PC-3 (cell line): ENCODE measurements around the gene CD300LB. TPM values are rescaled to one million over a fixed set of nuclear protein-coding genes. Genes with fewer than 3 reads are reported as not detected.

Experiments
- ATAC-seq: fragments of 200-7000 bp; cut with Tn5 transposase; 2 replicates; pipeline ENCODE4 v1.9.1; 2020; ENCODE audit warnings: mild to moderate bottlenecking, moderate library complexity
- BruUV-seq: library from RNA; stranded (reverse); fragments of 400-500 nt; replicated peaks from 2 replicates; lab custom pipeline; 2021; lab: Mats Ljungman, UMichigan
- CTCF ChIA-PET: fragments of 300-600 bp; sonication (Branson Sonifier 250); formaldehyde crosslinking; loops from one replicate; lab custom pipeline; 2022; ENCODE audit warnings: antibody characterized with exemption; lab: Charles Lee
- POLR2A ChIA-PET: fragments of 300-600 bp; sonication (Branson Sonifier 250); formaldehyde crosslinking; loops from one replicate; lab custom pipeline; 2022; ENCODE audit warnings: antibody characterized with exemption; ENCODE audit not compliant: unreplicated experiment; lab: Charles Lee
- DNase-seq: peaks from one replicate; pipeline ENCODE4 v3.0.0-alpha.2; 2015
- H2AFZ ChIP-seq: fragments of 300-600 bp; sonication (generic); 2 replicates; pipeline ENCODE4 v1.6.0; 2016; ENCODE audit warnings: antibody characterized with exemption, low read length
- H3F3A ChIP-seq: fragments of 300-600 bp; sonication (generic); one replicate; pipeline ENCODE4 v1.6.0; 2017; ENCODE audit warnings: antibody characterized with exemption, low read length, control low read depth, mild to moderate bottlenecking; ENCODE audit not compliant: unreplicated experiment
- H3K27ac ChIP-seq: fragments of 300-600 bp; sonication (generic); 2 replicates; pipeline ENCODE4 v1.5.1; 2016; ENCODE audit warnings: mild to moderate bottlenecking, low read length
- H3K27me3 ChIP-seq: fragments of 300-600 bp; sonication (generic); 2 replicates; pipeline ENCODE4 v1.6.1; 2016; ENCODE audit warnings: low read length, mixed read lengths
- H3K36me3 ChIP-seq: fragments of 300-600 bp; sonication (generic); 2 replicates; pipeline ENCODE4 v1.6.1; 2016; ENCODE audit warnings: low read depth, mixed run types, low read length, mixed read lengths
- H3K4me1 ChIP-seq: fragments of 300-600 bp; sonication (generic); 2 replicates; pipeline ENCODE4 v1.5.1; 2016; ENCODE audit warnings: low read length; ENCODE audit not compliant: insufficient read depth
- H3K4me2 ChIP-seq: fragments of 300-600 bp; sonication (generic); 2 replicates; pipeline ENCODE4 v1.6.0; 2016; ENCODE audit warnings: low read length
- H3K4me3 ChIP-seq: fragments of 300-600 bp; sonication (generic); 2 replicates; pipeline ENCODE4 v1.5.1; 2016; ENCODE audit warnings: mild to moderate bottlenecking, low read length, mixed read lengths
- H3K79me2 ChIP-seq: fragments of 300-600 bp; sonication (generic); 2 replicates; pipeline ENCODE4 v1.6.1; 2017; ENCODE audit warnings: low read length, mixed read lengths
- H3K9ac ChIP-seq: fragments of 300-600 bp; sonication (generic); 2 replicates; pipeline ENCODE4 v1.6.0; 2016; ENCODE audit warnings: mild to moderate bottlenecking, low read length
- H3K9me2 ChIP-seq: fragments of 300-600 bp; sonication (generic); replicated peaks from 2 replicates; pipeline ENCODE4 v1.6.1; 2016; ENCODE audit warnings: mixed run types, low read length, mixed read lengths
- H3K9me3 ChIP-seq: fragments of 300-600 bp; sonication (generic); 2 replicates; pipeline ENCODE4 v1.6.1; 2016; ENCODE audit warnings: low read length, mixed read lengths
- H4K20me1 ChIP-seq: fragments of 300-600 bp; sonication (generic); 2 replicates; pipeline ENCODE4 v1.6.1; 2016; ENCODE audit warnings: low read length, mixed read lengths
- EZH2 ChIP-seq: fragments of 300-600 bp; sonication (generic); IDR thresholded peaks from one replicate; pipeline ENCODE4 v1.6.1; 2017; ENCODE audit warnings: antibody characterized with exemption, mild to moderate bottlenecking, low read length; ENCODE audit not compliant: unreplicated experiment
- EZH2phosphoT487 ChIP-seq: fragments of 300-600 bp; sonication (generic); IDR thresholded peaks from 2 replicates; pipeline ENCODE4 v1.6.1; 2018; ENCODE audit warnings: mild to moderate bottlenecking, antibody characterized with exemption, low read length, borderline replicate concordance
- intact Hi-C: fragments of 100-400 bp; cut with micrococcal nuclease; formaldehyde crosslinking; loops from 2 replicates; pipeline ENCODE4 v1.9.0; 2023
- total RNA-seq: library from RNA; depleted of rRNA; stranded (reverse); fragments of >200 nt; gene quantifications from 2 replicates; pipeline ENCODE4 v1.2.3, GENCODE V29; 2014
- TF ChIP-seq, protein P1 (sequence below): fragments of 300-600 bp; sonication (generic); conservative IDR thresholded peaks from 2 replicates; pipeline ENCODE4 v1.5.1; 2017; ENCODE audit warnings: antibody characterized with exemption, low read depth, mild to moderate bottlenecking, low read length

The CD300LB gene
- total RNA-seq, 1 experiment from 2014 or later: not detected

DNA sequence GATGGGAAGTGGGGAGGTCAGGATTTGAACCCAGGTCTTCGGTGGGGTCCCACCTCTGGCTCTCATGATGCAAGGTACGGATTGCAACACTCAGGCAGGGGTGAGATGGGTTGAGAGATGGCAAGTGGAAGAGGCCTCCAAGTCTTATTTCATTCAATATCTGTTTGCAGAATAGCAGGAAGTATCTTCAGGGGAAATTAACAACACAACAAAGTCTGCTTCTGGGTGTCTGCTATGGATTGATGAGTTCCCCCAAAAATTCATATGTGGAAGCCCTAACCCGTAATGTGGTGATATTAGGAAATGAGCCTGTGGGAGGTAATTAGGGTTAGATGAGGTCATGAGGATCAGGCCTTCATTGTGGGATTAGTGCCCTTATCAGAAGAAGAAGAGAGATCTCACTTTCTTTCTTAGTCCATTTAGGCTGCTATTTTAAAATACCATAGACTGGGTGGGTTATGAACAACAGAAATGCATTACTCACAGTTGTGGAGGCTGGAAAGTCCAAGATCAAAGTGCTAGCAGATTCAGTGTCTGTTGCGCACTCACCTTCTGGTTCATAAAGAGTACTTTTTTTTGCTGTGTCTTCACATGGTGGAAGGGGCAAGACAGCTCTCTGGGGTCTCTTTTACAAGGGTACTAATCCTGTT, 40.5 kb upstream of the CD300LB start:
- Histone ChIP-seq H3K36me3 (no peaks in the 10 kb centered on the region), H3K4me3 (no peak overlapping the region), H3K4me1 (peaks cover 14% of the 10 kb centered on the region), H3K9me2 (no peaks in the 10 kb centered on the region), H3K9me3 (no peaks in the 10 kb centered on the region), H3K79me2 (no peaks in the 10 kb centered on the region), H3K27ac (no peak overlapping the region), H3K4me2 (no peak overlapping the region), H4K20me1 (no peaks in the 10 kb centered on the region), H3K9ac (no peak overlapping the region), H3K27me3 (peaks cover 43% of the 10 kb centered on the region), H2AFZ (no peak overlapping the region), H3F3A (no peaks in the 10 kb centered on the region)
- ATAC-seq: no peak
- TF ChIP-seq EZH2: no peak
- TF ChIP-seq EZH2phosphoT487: no peak
- TF ChIP-seq, protein P1, sequence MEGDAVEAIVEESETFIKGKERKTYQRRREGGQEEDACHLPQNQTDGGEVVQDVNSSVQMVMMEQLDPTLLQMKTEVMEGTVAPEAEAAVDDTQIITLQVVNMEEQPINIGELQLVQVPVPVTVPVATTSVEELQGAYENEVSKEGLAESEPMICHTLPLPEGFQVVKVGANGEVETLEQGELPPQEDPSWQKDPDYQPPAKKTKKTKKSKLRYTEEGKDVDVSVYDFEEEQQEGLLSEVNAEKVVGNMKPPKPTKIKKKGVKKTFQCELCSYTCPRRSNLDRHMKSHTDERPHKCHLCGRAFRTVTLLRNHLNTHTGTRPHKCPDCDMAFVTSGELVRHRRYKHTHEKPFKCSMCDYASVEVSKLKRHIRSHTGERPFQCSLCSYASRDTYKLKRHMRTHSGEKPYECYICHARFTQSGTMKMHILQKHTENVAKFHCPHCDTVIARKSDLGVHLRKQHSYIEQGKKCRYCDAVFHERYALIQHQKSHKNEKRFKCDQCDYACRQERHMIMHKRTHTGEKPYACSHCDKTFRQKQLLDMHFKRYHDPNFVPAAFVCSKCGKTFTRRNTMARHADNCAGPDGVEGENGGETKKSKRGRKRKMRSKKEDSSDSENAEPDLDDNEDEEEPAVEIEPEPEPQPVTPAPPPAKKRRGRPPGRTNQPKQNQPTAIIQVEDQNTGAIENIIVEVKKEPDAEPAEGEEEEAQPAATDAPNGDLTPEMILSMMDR: no peak
- BruUV-seq: no TSS peak
- ChIA-PET CTCF (no interaction called here), POLR2A (no interaction called here)
- no peak for DNase-seq
- intact Hi-C loops: no loop called here

DNA sequence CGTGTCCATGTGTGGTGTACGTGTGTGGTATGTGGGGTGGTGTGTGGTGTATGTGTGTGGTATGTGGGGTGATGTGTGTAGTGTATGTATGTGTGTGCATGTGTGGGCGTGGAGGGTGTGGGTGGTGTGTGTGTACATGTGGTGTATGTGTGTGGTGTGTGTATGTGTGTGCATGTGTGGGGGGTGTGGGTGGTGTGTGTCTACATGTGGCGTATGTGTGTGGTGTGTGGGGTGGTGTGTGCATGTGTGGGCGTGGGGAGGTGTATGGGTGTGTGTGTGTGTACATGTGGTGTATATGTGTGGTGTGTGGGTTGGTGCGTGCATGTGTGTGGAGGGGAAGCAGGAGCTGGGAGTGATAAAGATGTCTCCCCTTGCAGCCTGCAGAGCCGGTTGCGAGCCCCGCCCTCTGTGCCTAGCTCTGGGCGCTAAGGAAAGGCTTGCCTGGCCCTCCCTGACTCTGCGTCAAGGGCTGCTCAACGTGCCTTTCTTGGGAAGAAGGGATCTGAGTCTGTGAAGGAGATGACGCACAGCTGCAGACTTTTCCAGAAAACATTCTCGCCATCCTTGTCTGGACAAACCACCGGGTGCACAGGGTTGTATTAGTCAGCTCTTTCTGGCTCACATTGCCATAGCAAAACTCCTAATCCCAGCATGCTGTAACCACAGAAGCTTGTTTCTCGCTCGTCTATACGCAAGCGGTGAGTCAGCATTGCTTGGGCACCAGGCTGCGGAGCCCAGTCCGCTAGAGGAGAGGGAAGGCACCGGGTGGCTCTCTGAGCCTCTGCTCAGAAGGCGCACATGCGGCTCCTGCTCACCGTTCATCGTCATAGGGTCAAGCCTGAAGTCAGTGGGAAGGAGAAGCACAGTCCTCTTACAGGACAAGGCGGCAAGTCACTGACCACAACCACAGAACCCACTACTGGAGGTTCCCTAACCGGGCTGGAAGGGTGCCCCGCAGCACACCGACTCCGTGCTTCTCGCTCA, 38.0 kb upstream of the CD300LB start:
- BruUV-seq: no TSS peak
- H3K36me3 ChIP-seq: no peaks in the 10 kb centered on the region
- peaks cover 14% of the 10 kb centered on the region for H3K4me1 ChIP-seq
- CTCF ChIA-PET: interaction anchor here (0.5 to 0.7 kb wide), 2 partner anchors 114 to 270 kb away, joined by 3 read pairs; no protein-coding TSS in a partner anchor
- no peak overlapping the region for H3K4me3 ChIP-seq
- H4K20me1 ChIP-seq: no peaks in the 10 kb centered on the region
- POLR2A ChIA-PET: interaction anchor here (0.6 kb wide), 1 partner anchor 356 kb away, joined by 3 read pairs; the partner anchor contains the start of gene TTYH2
- TF ChIP-seq, protein P1: no peak
- TF ChIP-seq EZH2phosphoT487 (0 out of 2 replicates have a peak, but pooled peaks have one; percentile 32), EZH2 (no peak)
- DNase-seq (peak; percentile 99), ATAC-seq (peak; percentile 97)
- peaks cover 30% of the 10 kb centered on the region for H3K27me3 ChIP-seq
- intact Hi-C loops: no loop called here
- H3K4me2 ChIP-seq: peak overlapping the region; percentile 34
- no peaks in the 10 kb centered on the region for H3F3A ChIP-seq
- peak overlapping the region; percentile 39; the same call in 1 of the 2 replicates for H3K9ac ChIP-seq
- no peaks in the 10 kb centered on the region for H3K9me2 ChIP-seq
- H3K27ac ChIP-seq: peak overlapping the region; percentile 88
- no peaks in the 10 kb centered on the region for H3K9me3 ChIP-seq
- no peaks in the 10 kb centered on the region for H3K79me2 ChIP-seq
- 0 out of 2 replicates have a peak overlapping the region, but pooled peaks have one; percentile 11 for H2AFZ ChIP-seq
